WTC11 (cell line): ENCODE data around the gene REEP6. TPM values are rescaled to one million over a fixed set of nuclear protein-coding genes. Genes with fewer than 3 reads are reported as not detected.
A peak's percentile ranks its signal among the peaks of the same experiment; 100 is the strongest.

Source experiments
- ATAC-seq: fragments of 200-7000 bp; cut with Tn5 transposase; 2 replicates; pipeline ENCODE4 v1.10.0; 2021; ENCODE audit warnings: mild to moderate bottlenecking, moderate library complexity
- CTCF ChIA-PET: fragments of 300-600 bp; sonication (Branson Sonifier 250); formaldehyde crosslinking; loops from one replicate; lab custom pipeline; 2021; ENCODE audit warnings: antibody characterized with exemption; lab: Charles Lee
- POLR2A ChIA-PET: fragments of 350-600 bp; sonication (Branson Sonifier 250); formaldehyde crosslinking; loops from one replicate; lab custom pipeline; 2021; ENCODE audit warnings: antibody characterized with exemption; lab: Charles Lee
- DNase-seq: peaks from one replicate; pipeline ENCODE4 v3.0.0; 2021; ENCODE audit warnings: low spot score
- H3K27ac Mint-ChIP-seq: 2 replicates; pipeline ENCODE4 v1.8.0; 2021; ENCODE audit warnings: mixed read lengths
- H3K27me3 Mint-ChIP-seq: 2 replicates; pipeline ENCODE4 v1.8.0; 2021; ENCODE audit warnings: low read depth, mild to moderate bottlenecking, moderate library complexity, mixed read lengths
- H3K36me3 Mint-ChIP-seq: 2 replicates; pipeline ENCODE4 v1.8.0; 2021; ENCODE audit warnings: mixed read lengths
- H3K4me1 Mint-ChIP-seq: 2 replicates; pipeline ENCODE4 v1.8.0; 2022; ENCODE audit warnings: mixed read lengths
- H3K4me3 Mint-ChIP-seq: 2 replicates; pipeline ENCODE4 v1.8.0; 2021; ENCODE audit warnings: mild to moderate bottlenecking, moderate library complexity, mixed read lengths
- H3K9me3 Mint-ChIP-seq: 2 replicates; pipeline ENCODE4 v1.8.0; 2021; ENCODE audit warnings: mixed read lengths
- ATF2 ChIP-seq: sonication (generic); formaldehyde crosslinking; IDR thresholded peaks from 2 replicates; pipeline ENCODE4 v1.8.1; 2022; ENCODE audit warnings: low read depth, missing genetic modification reagents, borderline replicate concordance
- CBFB ChIP-seq: sonication (generic); formaldehyde crosslinking; IDR thresholded peaks from 2 replicates; pipeline ENCODE4 v1.8.1; 2022; ENCODE audit warnings: mild to moderate bottlenecking, low read depth, missing genetic modification reagents
- CTCF ChIP-seq: fragments of 200-600 bp; IDR thresholded peaks from 2 replicates; pipeline ENCODE4 v1.8.0; 2022; ENCODE audit warnings: antibody characterized with exemption
- E2F5 ChIP-seq: sonication (generic); formaldehyde crosslinking; IDR thresholded peaks from 2 replicates; pipeline ENCODE4 v1.8.1; 2022; ENCODE audit warnings: mild to moderate bottlenecking, moderate library complexity, missing genetic modification reagents
- ELF4 ChIP-seq: sonication (generic); formaldehyde crosslinking; IDR thresholded peaks from 2 replicates; pipeline ENCODE4 v1.8.1; 2022; ENCODE audit warnings: low read depth, mild to moderate bottlenecking, moderate library complexity, missing genetic modification reagents
- FOXP1 ChIP-seq: sonication (generic); formaldehyde crosslinking; IDR thresholded peaks from 2 replicates; pipeline ENCODE4 v1.8.0; 2022; ENCODE audit warnings: missing genetic modification reagents, mild to moderate bottlenecking, moderate library complexity, borderline replicate concordance
- GTF2I ChIP-seq: fragments of 250-450 bp; sonication (Bioruptor Pico); conservative IDR thresholded peaks from 2 replicates; pipeline ENCODE4 v1.4.0; 2021; ENCODE audit warnings: mild to moderate bottlenecking
- SOX15 ChIP-seq: fragments of 250-450 bp; sonication (Bioruptor Pico); IDR thresholded peaks from 2 replicates; pipeline ENCODE4 v1.9.0; 2021; ENCODE audit warnings: mild to moderate bottlenecking
- SP1 ChIP-seq: sonication (generic); formaldehyde crosslinking; conservative IDR thresholded peaks from 2 replicates; pipeline ENCODE4 v1.8.1; 2022; ENCODE audit warnings: missing genetic modification reagents
- TCF7 ChIP-seq: sonication (generic); formaldehyde crosslinking; IDR thresholded peaks from 2 replicates; pipeline ENCODE4 v1.8.0; 2022; ENCODE audit warnings: mild to moderate bottlenecking, low read depth, missing genetic modification reagents, moderate library complexity
- TP53 ChIP-seq: sonication (generic); formaldehyde crosslinking; IDR thresholded peaks from 2 replicates; pipeline ENCODE4 v1.8.1; 2023; ENCODE audit warnings: mild to moderate bottlenecking, missing genetic modification reagents
- ZBTB43 ChIP-seq: sonication (generic); formaldehyde crosslinking; IDR thresholded peaks from 2 replicates; pipeline ENCODE4 v1.8.1; 2023; ENCODE audit warnings: mild to moderate bottlenecking, missing genetic modification reagents
- ZMAT4 ChIP-seq: fragments of 250-450 bp; sonication (Bioruptor Pico); IDR thresholded peaks from 2 replicates; pipeline ENCODE4 v1.9.0; 2021; ENCODE audit warnings: mild to moderate bottlenecking
- ZNF423 ChIP-seq: fragments of 250-450 bp; sonication (Bioruptor Pico); IDR thresholded peaks from 2 replicates; pipeline ENCODE4 v2.1.2; 2022; ENCODE audit warnings: mild to moderate bottlenecking, moderate library complexity
- total RNA-seq: library from RNA; stranded (reverse); gene quantifications from 3 replicates; pipeline ENCODE4 v1.2.3, GENCODE V29; 2021

REEP6 gene
- total RNA-seq, 1 experiment from 2014 or later: 17.0 TPM

GRCh38 chr19:1445185-1445931 is 45.6 kb upstream of the REEP6 start (continued):
- TF ChIP-seq E2F5 (peak; percentile 53; the same call in 1 of the 2 replicates), ZMAT4 (0 out of 2 replicates have a peak, but pooled peaks have one; percentile 2), ZNF423 (CRISPR knock-in tag) (peak; percentile 48; the same call in 1 of the 2 replicates), FOXP1 (CRISPR knock-in tag) (peak; percentile 64; the same call in 1 of the 2 replicates), ZBTB43 (CRISPR knock-in tag) (peak; percentile 62; the same call in 1 of the 2 replicates), ELF4 (CRISPR knock-in tag) (no peak), SP1 (CRISPR knock-in tag) (peak; percentile 83), ATF2 (no peak), GTF2I (0 out of 2 replicates have a peak, but pooled peaks have one; percentile 46), TCF7 (CRISPR knock-in tag) (0 out of 2 replicates have a peak, but pooled peaks have one; percentile 34), CTCF (peak; percentile 88)

GRCh38 chr19:1445932-1446712 is 44.9 kb upstream of the REEP6 start:
- TF ChIP-seq TP53 (CRISPR knock-in tag) (0 out of 2 replicates have a peak, but pooled peaks have one; percentile 59), SOX15 (no peak), CTCF (no peak), CBFB (CRISPR knock-in tag) (0 out of 2 replicates have a peak, but pooled peaks have one; percentile 11)
- DNase-seq: peak; percentile 70
- peaks cover 16% of the 10 kb centered on the region for H3K36me3 Mint-ChIP-seq
- CTCF ChIA-PET: interaction anchor here (1.0 to 5.0 kb wide), 14 partner anchors 9 to 347 kb away, joined by 3 to 56 read pairs (median 6); partner anchors contain the start of gene CIRBP
- peaks cover 46% of the 10 kb centered on the region for H3K27me3 Mint-ChIP-seq
- H3K9me3 Mint-ChIP-seq: no peaks in the 10 kb centered on the region
- ATAC-seq: peak; percentile 5; the same call in 1 of the 2 replicates
- POLR2A ChIA-PET: interaction anchor here (1.4 kb wide), 1 partner anchor 43 kb away, joined by 5 read pairs; no protein-coding TSS in a partner anchor
- peaks cover 11% of the 10 kb centered on the region for H3K4me1 Mint-ChIP-seq
- H3K27ac Mint-ChIP-seq: no peak overlapping the region
- no peak overlapping the region for H3K4me3 Mint-ChIP-seq
